ENCODE data around the gene PTPRN2. TPM values are rescaled to one million over a fixed set of nuclear protein-coding genes. Genes with fewer than 3 reads are reported as not detected.

PTPRN2 gene
- total and polyA plus RNA-seq, 9 of the 15 experiments (the other 6 are each of a cell fraction or from before 2014, with no cell fraction given): not detected

GRCh38 chr7:158618745-158619140 is 31.1 kb upstream of the PTPRN2 start:
- WGBS (ENCODE audit: insufficient coverage, low coverage, missing lambda C conversion rate): 94% methylated on average over 4 of the region's 4 CpGs
- no peaks in the 10 kb centered on the region for H3K27me3 ChIP-seq (ENCODE audit: control insufficient read depth in 2 of 2, insufficient read depth in 2 of 2, low read length in 2 of 2)
- peaks cover 14 to 18% of the 10 kb centered on the region in 2 experiments for H3K4me1 ChIP-seq (replicated peaks in 1 of 2; ENCODE audit: control insufficient read depth in 2 of 2, insufficient read depth in 2 of 2, low read length in 2 of 2)
- H3K9me1 ChIP-seq (ENCODE audit: control insufficient read depth, insufficient read depth, low read length): no peaks in the 10 kb centered on the region
- no peak for DNase-seq (ENCODE audit: extremely low read depth in 1 of 4, low spot score in 3 of 4)
- CTCF ChIA-PET (ENCODE audit: low intra/inter-chr PET ratio): no interaction called here
- H3K27ac ChIP-seq (ENCODE audit: extremely low read depth, low read depth, low read length): peak overlapping the region; percentile 89
- H4K20me1 ChIP-seq (replicated peaks; ENCODE audit: control insufficient read depth, insufficient read depth, low read length): no peaks in the 10 kb centered on the region
- no TSS peak for BruUV-seq (replicated peaks)
- no peak overlapping the region for H3K4me3 ChIP-seq
- POLR2A ChIA-PET: interaction anchor here (0.7 to 1.4 kb wide), 5 partner anchors 11 to 130 kb away, joined by 3 to 9 read pairs (median 7); no protein-coding TSS in a partner anchor
- H3K4me2 ChIP-seq (ENCODE audit: insufficient read depth, low read length): peak overlapping the region; percentile 61; the same call in 1 of the 2 replicates
- peak; percentile 19 for ATAC-seq
- peak overlapping the region in 1 of 2 experiments; percentile 56; a peak in 2 of 4 replicates for H3K9ac ChIP-seq (ENCODE audit: insufficient read depth in 1 of 2, low read depth in 2 of 2, low read length in 2 of 2)
- no peaks in the 10 kb centered on the region for H3K9me3 ChIP-seq (replicated peaks; ENCODE audit: control insufficient read depth, insufficient read depth, low read depth, low read length)
- in situ Hi-C loops (cut with MboI) (no loop called here), intact Hi-C loops (cut with micrococcal nuclease) (no loop called here)
- FAIRE-seq: no peak
- H3K36me3 ChIP-seq (ENCODE audit: control insufficient read depth, insufficient read depth, low read length): peaks cover 43% of the 10 kb centered on the region; the same call in 2 of the 3 replicates
- no peaks in the 10 kb centered on the region; the same call in 1 of the 3 replicates for H3K79me2 ChIP-seq (ENCODE audit: control insufficient read depth, insufficient read depth, low read length)
- H2AFZ ChIP-seq (ENCODE audit: low read depth, low read length): peak overlapping the region; percentile 83
- TF ChIP-seq JUN (IDR thresholded peaks at IDR 0.05; ENCODE audit: borderline replicate concordance, low read depth, low read length): no peak
- no peak for TF ChIP-seq JUN (CRISPR knock-in tag; IDR thresholded peaks at IDR 0.05; ENCODE audit: borderline replicate concordance)
- TF ChIP-seq CHCHD3 (CRISPR knock-in tag; IDR thresholded peaks at IDR 0.05): no peak
- TF ChIP-seq MYC (IDR thresholded peaks at IDR 0.05; ENCODE audit: low read depth, low read length): no peak
- TF ChIP-seq MYC (CRISPR knock-in tag; IDR thresholded peaks at IDR 0.05; ENCODE audit: borderline replicate concordance, low read depth): no peak
- TF ChIP-seq ZNF407 (IDR thresholded peaks at IDR 0.05; ENCODE audit: low read depth): no peak
- TF ChIP-seq ZNF766 (CRISPR knock-in tag; conservative IDR thresholded peaks at IDR 0.05): 0 out of 2 replicates have a peak, but pooled peaks have one; percentile 11
- no peak for TF ChIP-seq RBM14 (IDR thresholded peaks at IDR 0.05; ENCODE audit: borderline replicate concordance, insufficient read depth, low read depth, low read length)
- TF ChIP-seq NFE2 (IDR thresholded peaks at IDR 0.05; ENCODE audit: low read depth): peak; percentile 42; the same call in 1 of the 2 replicates
- no peak for TF ChIP-seq PPARD (CRISPR knock-in tag; IDR thresholded peaks at IDR 0.05)
- no peak for TF ChIP-seq KLF6 (CRISPR knock-in tag; IDR thresholded peaks at IDR 0.05; ENCODE audit: borderline replicate concordance)
- TF ChIP-seq ZNF445 (CRISPR knock-in tag; IDR thresholded peaks at IDR 0.05; ENCODE audit: low read depth): no peak
- TF ChIP-seq RFX7 (CRISPR knock-in tag; IDR thresholded peaks at IDR 0.05): no peak
